ENCODE data around the gene PRIMA1.

PRIMA1 gene

GRCh38 chr14:93794756-93795155, 6.5 kb upstream of the PRIMA1 start:
- no peak for DNase-seq

GRCh38 chr14:93793555-93794324, 5.5 kb upstream of the PRIMA1 start:
- DNase-seq: no peak

- DNase-seq: no peak
Observed at GRCh38 chr14:93792391-93792790, 4.1 kb upstream of the PRIMA1 start.

- DNase-seq: no peak
Observed at GRCh38 chr14:93790966-93791365, 2.7 kb upstream of the PRIMA1 start.

GRCh38 chr14:93789228-93790130, 1.2 kb upstream of the PRIMA1 start:
- no peak for DNase-seq

- no peak for DNase-seq
Observed at GRCh38 chr14:93788543-93789227, 400 bp upstream of the PRIMA1 start.

GRCh38 chr14:93787465-93788292, 606 bp downstream of the PRIMA1 start:
- no peak for DNase-seq

GRCh38 chr14:93785423-93785822, 2.9 kb downstream of the PRIMA1 start:
- no peak for DNase-seq

GRCh38 chr14:93784878-93785277, 3.4 kb downstream of the PRIMA1 start:
- no peak for DNase-seq

- DNase-seq: no peak
Observed at GRCh38 chr14:93780813-93781400, 7.4 kb downstream of the PRIMA1 start.

GRCh38 chr14:93778856-93779629, 9.2 kb downstream of the PRIMA1 start:
- DNase-seq: no peak

GRCh38 chr14:93778453-93778852, 9.8 kb downstream of the PRIMA1 start:
- DNase-seq: no peak

GRCh38 chr14:93775744-93776143, 12.5 kb downstream of the PRIMA1 start:
- DNase-seq: no peak

- DNase-seq: no peak
Observed at GRCh38 chr14:93775158-93775557, 13.1 kb downstream of the PRIMA1 start.

GRCh38 chr14:93772263-93772662, 16.0 kb downstream of the PRIMA1 start:
- DNase-seq: no peak

- DNase-seq: no peak
Observed at GRCh38 chr14:93765970-93766369, 22.3 kb downstream of the PRIMA1 start.

- DNase-seq: no peak
Observed at GRCh38 chr14:93765155-93765554, 23.1 kb downstream of the PRIMA1 start.

- no peak for DNase-seq
Observed at GRCh38 chr14:93764211-93764659, 24.1 kb downstream of the PRIMA1 start.

- no peak for DNase-seq
Observed at GRCh38 chr14:93759719-93760307, 28.5 kb downstream of the PRIMA1 start.

- DNase-seq: no peak
Observed at GRCh38 chr14:93757206-93757605, 31.1 kb downstream of the PRIMA1 start.

GRCh38 chr14:93753647-93754046, 34.6 kb downstream of the PRIMA1 start:
- no peak for DNase-seq
